Activated T-helper 1 cell treated with anti-CD3 and anti-CD28 coated beads, Interleukin-12 subunit alpha, Interleukin-12 subunit beta, Interleukin-2, Interleukin-4 antibody, amounts not matched to agents 30 ng/mL and 10 ng/mL and 1 ng/mL, durations not matched to agents 14 hours and 24 hours and 36 hours (primary cell): ENCODE results near the gene ASPSCR1. TPM values are rescaled to one million over a fixed set of nuclear protein-coding genes. Genes with fewer than 3 reads are reported as not detected.
"Not testable (repeated sequence)": the region's sequence is repeated elsewhere in the genome, so short reads cannot be mapped to it uniquely, and the experiment has no call there.

Experiments used
- DNase-seq: peaks from one replicate; pipeline ENCODE4 v3.0.0; 2021; ENCODE audit warnings: low spot score
- H3K27ac Mint-ChIP-seq: one replicate; pipeline ENCODE4 v1.8.0; 2021; ENCODE audit warnings: mild to moderate bottlenecking, mixed read lengths
- H3K27me3 Mint-ChIP-seq: one replicate; pipeline ENCODE4 v1.8.0; 2022; ENCODE audit warnings: mild to moderate bottlenecking, moderate library complexity, mixed read lengths; ENCODE audit not compliant: insufficient read depth
- H3K36me3 Mint-ChIP-seq: one replicate; pipeline ENCODE4 v1.8.0; 2021; ENCODE audit warnings: low read depth, mixed read lengths
- H3K4me1 Mint-ChIP-seq: one replicate; pipeline ENCODE4 v1.8.0; 2021; ENCODE audit warnings: low read depth, mixed read lengths
- H3K4me3 Mint-ChIP-seq: one replicate; pipeline ENCODE4 v1.8.0; 2021; ENCODE audit warnings: mild to moderate bottlenecking, moderate library complexity, mixed read lengths
- H3K9me3 Mint-ChIP-seq: one replicate; pipeline ENCODE4 v1.8.0; 2021; ENCODE audit warnings: mixed read lengths
- intact Hi-C: fragments of 100-400 bp; cut with micrococcal nuclease; formaldehyde crosslinking; loops from one replicate; pipeline ENCODE4 v1.15.1; 2024
- total RNA-seq: library from RNA; stranded (reverse); gene quantifications from 2 replicates; pipeline ENCODE4 v1.2.3, GENCODE V29; 2022

Gene ASPSCR1
- total RNA-seq, 1 donor from 2014 or later = 33.8 TPM

DNA sequence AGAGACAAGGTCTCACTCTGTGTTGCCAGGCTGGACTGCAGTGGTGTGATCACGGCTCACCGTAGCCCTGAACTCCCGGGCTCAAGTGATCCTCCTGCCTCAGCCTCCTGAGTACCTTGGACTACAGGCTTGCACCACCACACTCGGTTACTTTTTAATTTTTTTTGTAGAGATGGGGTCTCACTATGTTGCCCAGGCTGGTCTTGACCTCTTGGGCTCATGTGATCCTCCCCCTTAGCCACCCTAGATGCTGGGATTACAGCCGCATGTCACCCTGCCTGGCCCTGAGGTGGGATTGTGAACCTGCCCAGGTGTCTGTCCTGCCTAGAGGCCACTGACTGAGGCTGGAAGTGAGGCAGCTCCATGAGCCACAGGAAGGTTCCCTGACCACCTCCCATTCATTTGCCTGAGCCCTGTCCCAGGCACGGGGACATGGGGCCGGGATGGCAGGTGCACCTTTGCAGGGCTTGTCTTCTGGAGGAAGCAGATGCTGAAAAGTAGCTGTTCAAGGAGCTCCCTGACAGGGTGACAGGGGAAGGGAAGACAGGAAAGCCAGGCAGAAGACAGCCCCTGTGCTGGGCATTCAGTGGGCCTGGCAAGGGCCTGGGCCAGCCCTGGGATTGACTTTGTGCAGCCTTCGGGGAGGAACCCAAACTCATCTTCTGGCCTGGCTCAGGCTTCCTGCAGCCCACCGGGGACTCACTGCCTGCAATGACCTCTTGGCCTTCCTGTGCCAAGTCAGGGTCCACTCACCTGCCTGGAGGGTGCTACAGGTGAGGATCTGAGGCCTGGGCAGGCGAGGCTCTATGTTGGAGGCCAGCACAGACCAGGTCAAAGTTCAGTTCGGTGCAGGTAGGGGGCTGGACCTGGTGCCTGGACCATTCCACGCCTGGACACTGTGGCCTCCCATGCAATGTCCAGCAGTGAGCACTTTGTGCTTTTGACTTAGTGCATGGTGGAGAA is 8.3 kb upstream of the ASPSCR1 start:
- DNase-seq = no peak
- no peaks in the 10 kb centered on the region for H3K9me3 Mint-ChIP-seq
- peaks cover 5% of the 10 kb centered on the region for H3K4me1 Mint-ChIP-seq
- H3K27ac Mint-ChIP-seq = no peak overlapping the region
- H3K27me3 Mint-ChIP-seq = peaks cover 16% of the 10 kb centered on the region
- no peaks in the 10 kb centered on the region for H3K36me3 Mint-ChIP-seq
- H3K4me3 Mint-ChIP-seq = no peak overlapping the region
- intact Hi-C loops = loop anchor here (1.0 kb wide), 3 partner anchors 8 to 129 kb away; partner anchors contain the start of genes ASPSCR1, FASN and LRRC45

DNA sequence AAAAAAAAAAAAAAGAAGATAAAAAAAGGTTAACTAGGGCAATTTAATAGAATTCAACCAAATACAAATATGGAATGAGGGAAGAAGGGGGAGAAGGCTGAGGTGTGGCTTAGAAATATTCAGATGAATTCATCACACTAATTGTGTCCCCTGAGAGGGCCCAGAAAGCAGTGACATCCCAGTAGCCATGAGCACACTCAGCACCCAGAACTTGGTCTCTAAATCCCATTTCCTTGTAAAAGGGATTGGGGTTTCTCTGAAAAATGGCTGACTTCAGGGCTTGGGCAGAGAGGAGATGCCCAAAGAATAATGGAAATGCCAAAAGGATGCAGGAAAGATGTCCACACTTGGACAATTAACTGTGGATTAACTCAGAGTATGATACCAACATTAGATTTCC is 4.0 kb upstream of the ASPSCR1 start:
- no peaks in the 10 kb centered on the region for H3K36me3 Mint-ChIP-seq
- no peak overlapping the region for H3K4me3 Mint-ChIP-seq
- no peaks in the 10 kb centered on the region for H3K9me3 Mint-ChIP-seq
- H3K4me1 Mint-ChIP-seq = peaks cover 12% of the 10 kb centered on the region
- H3K27me3 Mint-ChIP-seq = peaks cover 9% of the 10 kb centered on the region
- H3K27ac Mint-ChIP-seq = no peak overlapping the region
- no peak for DNase-seq
- intact Hi-C loops = no loop called here

DNA sequence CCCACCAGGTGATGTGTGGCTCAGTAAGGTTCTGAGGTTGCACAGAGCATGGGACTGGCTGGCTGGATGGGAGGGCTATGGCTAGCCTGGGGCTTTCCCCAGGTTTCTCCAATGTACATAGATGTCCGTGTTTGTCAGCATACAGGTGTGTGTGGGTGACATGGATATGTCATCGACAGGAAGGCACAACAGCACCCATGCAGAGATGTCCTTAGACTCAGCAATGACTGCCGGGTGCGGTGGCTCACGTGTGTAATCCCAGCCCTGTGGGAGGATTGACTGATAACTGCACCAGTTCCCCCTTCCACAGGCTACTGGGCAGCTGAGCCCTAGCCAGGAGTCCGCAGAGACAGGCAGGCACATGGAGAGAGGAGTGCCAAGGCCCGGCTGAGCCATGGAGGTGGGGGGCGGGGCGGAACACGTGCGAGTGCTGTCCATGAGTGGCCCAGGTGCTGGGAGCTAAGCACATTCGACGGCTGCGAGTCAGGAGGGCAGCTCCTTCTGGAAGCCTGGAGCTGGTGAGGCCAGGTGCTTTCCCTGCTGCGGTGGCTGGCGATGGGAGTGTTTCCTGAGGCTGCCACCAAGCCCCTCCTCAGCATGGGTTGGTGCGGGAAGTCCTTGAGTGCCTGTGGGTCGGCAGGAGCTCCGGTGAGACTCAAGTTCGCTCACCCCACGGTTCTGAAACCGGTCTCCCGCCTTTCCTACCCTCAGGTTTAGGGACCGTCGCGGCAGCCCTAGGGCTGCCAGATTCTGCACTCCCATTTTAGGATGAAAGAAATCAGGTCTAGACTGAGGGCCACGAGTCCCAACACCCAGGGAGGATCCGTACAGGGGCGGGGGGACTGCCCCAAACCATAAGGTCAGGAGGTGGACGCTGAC is 858 bp upstream of the ASPSCR1 start:
- no peaks in the 10 kb centered on the region for H3K9me3 Mint-ChIP-seq
- H3K27me3 Mint-ChIP-seq = peaks cover 9% of the 10 kb centered on the region
- intact Hi-C loops = loop anchor here (1.0 to 5.0 kb wide), 5 partner anchors 8 to 104 kb away; partner anchors contain the start of genes ARHGDIA, LRRC45, MAFG and RAC3
- H3K27ac Mint-ChIP-seq = peak overlapping the region; percentile 99
- H3K36me3 Mint-ChIP-seq = peaks cover 7% of the 10 kb centered on the region
- no peak for DNase-seq
- peak overlapping the region; percentile 97 for H3K4me3 Mint-ChIP-seq
- peaks cover 32% of the 10 kb centered on the region for H3K4me1 Mint-ChIP-seq

DNA sequence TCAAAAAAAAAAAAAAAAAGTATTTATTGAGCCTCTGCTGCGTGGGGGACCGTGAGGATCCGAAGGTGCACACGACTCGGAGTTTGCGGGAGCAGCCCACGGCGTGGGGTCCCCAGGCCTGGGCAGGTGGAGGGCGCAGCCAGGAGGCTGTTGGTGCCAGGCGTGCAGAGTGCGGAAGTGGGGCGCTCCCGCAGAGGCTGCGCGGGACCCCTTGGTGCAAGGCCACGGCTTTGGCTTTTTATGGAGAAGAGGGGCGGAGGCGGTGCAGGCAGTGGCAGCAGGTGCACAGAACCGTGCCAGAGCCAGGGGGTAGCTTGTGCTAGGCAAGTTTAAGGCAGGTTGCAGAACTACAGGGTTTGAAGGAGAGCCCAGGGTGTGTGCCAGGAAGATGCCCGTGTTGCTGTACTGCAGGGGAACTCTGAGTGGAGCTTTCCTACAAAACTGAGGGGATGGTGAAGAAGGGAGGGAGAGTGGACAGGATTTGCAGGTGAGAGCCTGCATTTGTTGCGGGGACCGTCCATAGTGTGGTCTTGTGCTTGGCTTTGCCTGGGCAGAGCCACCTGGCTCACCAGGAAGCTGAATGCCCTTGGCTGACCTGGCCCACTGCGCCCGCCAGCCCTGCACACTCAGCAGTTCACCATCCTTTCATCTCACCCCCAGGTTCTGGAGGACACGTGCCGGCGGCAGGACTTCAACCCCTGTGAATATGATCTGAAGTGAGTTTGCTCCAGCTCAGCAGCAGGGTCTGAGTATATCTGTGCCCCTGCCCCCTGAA is 1.3 kb downstream of the ASPSCR1 start:
- Mint-ChIP-seq H3K9me3 (no peaks in the 10 kb centered on the region), H3K4me1 (peaks cover 32% of the 10 kb centered on the region), H3K36me3 (peaks cover 10% of the 10 kb centered on the region), H3K27me3 (peaks cover 9% of the 10 kb centered on the region), H3K27ac (peak overlapping the region; percentile 77), H3K4me3 (peak overlapping the region; percentile 81)
- DNase-seq = no peak
- intact Hi-C loops = loop anchor here (5.0 kb wide), 1 partner anchor 106 kb away; the partner anchor contains the start of gene ARHGDIA

DNA sequence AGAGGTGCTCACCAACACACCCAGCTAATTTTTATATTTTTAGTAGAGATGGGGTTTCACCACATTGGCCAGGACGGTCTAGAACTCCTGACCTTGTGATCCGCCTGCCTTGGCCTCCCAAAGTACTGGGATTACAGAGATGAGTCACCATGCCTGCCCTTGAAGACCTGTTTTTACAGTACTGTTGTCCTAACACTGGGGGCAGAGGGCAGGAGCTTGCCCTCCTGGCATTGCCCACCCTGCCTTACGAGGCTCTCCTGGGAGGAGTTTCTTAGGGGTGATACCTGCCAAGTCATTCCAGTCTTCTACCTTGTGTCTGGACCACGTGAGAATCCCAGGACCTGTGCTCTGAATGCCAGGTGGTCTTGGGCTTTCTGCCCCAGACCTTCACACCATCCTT is 2.7 kb downstream of the ASPSCR1 start:
- peaks cover 13% of the 10 kb centered on the region for H3K36me3 Mint-ChIP-seq
- peak overlapping the region; percentile 81 for H3K4me3 Mint-ChIP-seq
- intact Hi-C loops = no loop called here
- H3K4me1 Mint-ChIP-seq = peaks cover 32% of the 10 kb centered on the region
- H3K27ac Mint-ChIP-seq = no peak overlapping the region
- H3K9me3 Mint-ChIP-seq = no peaks in the 10 kb centered on the region
- DNase-seq = no peak
- peaks cover 5% of the 10 kb centered on the region for H3K27me3 Mint-ChIP-seq

DNA sequence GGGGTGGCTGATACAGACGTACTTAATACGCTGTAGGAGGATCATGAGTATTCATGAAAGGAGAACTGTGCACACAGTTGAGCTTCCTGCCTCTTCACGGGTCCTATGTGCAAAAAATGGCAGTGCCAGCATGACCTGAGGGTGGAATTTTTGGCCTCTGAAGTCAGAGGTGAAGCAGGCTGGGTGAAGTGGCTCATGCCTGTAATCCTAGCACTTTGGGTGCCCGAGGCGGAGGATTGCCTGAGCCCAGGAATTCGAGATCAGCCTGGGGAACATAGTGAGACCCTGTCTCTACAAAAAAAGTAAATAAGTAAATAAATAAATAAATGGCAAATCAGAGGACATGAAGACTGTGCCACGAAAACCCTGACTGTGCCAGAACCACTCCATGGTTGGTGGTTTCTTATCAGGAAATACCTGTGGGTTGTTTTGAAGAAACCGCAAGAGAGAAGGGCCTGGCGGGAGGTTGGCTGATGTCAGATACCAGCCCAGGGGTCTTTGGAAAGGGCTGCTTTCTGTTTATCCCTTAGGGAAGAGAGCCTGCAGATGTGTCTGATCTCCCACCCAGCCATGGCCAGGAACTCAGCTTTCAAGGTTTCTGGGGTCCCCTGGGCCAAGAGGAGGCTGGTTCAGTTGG is 3.4 kb downstream of the ASPSCR1 start:
- peaks cover 4% of the 10 kb centered on the region for H3K27me3 Mint-ChIP-seq
- DNase-seq = no peak
- H3K9me3 Mint-ChIP-seq = no peaks in the 10 kb centered on the region
- H3K27ac Mint-ChIP-seq = no peak overlapping the region
- peaks cover 32% of the 10 kb centered on the region for H3K4me1 Mint-ChIP-seq
- intact Hi-C loops = no loop called here
- H3K36me3 Mint-ChIP-seq = peaks cover 14% of the 10 kb centered on the region
- H3K4me3 Mint-ChIP-seq = no peak overlapping the region

DNA sequence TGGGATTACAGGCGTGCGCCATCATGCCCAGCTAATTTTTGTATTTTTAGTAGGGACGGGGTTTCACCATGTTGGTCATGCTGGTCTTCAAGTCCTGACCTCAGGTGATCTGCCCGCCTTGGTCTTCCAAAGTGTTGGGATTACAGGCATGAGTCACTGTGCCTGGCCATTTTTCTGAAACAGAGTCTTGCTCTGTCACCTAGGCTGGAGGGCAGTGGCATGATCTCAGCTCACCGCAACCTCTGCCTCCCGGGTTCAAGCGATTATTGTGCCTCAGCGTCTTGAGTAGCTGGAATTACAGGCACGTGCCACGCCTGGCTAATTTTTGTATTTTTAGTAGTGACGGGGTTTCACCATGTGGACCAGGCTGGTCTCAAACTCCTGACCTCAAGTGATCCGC is 4.1 kb downstream of the ASPSCR1 start:
- intact Hi-C loops, H3K27me3 Mint-ChIP-seq, H3K4me3 Mint-ChIP-seq, H3K9me3 Mint-ChIP-seq, DNase-seq, H3K27ac Mint-ChIP-seq: not testable (repeated sequence)
- Mint-ChIP-seq H3K36me3 (peaks cover 15% of the 10 kb centered on the region), H3K4me1 (peaks cover 25% of the 10 kb centered on the region)

DNA sequence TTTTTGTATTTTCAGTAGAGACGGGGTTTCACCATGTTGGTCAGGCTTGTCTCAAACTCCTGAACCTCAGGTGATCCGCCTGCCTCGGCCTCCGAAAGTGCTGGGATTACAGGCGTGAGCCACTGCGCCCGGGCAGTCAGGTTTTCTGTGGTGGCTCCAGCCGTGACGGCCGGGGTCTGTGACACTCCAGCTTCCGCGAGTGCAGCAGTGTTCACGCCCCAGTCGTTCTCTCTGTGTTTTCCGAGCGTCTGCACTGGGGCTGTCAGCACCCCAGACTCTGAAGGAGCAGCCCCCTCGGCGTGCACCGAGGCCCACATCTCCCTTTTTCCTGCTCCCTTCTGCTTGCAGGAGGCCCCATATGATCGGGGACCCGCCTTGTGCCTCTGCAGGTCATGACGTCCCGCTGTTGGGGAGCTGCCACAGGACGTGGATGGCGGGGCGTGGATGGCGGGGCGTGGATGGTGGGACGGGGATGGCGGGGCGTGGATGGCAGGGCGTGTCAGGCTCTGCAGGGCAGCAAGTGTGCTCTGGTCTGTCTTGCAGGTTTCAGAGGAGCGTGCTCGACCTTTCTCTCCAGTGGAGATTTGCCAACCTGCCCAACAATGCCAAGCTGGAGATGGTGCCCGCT is 5.7 kb downstream of the ASPSCR1 start:
- H3K9me3 Mint-ChIP-seq = no peaks in the 10 kb centered on the region
- no peak overlapping the region for H3K27ac Mint-ChIP-seq
- peaks cover 20% of the 10 kb centered on the region for H3K4me1 Mint-ChIP-seq
- intact Hi-C loops = no loop called here
- H3K27me3 Mint-ChIP-seq = no peaks in the 10 kb centered on the region
- DNase-seq = no peak
- H3K36me3 Mint-ChIP-seq = peaks cover 19% of the 10 kb centered on the region
- H3K4me3 Mint-ChIP-seq = no peak overlapping the region

DNA sequence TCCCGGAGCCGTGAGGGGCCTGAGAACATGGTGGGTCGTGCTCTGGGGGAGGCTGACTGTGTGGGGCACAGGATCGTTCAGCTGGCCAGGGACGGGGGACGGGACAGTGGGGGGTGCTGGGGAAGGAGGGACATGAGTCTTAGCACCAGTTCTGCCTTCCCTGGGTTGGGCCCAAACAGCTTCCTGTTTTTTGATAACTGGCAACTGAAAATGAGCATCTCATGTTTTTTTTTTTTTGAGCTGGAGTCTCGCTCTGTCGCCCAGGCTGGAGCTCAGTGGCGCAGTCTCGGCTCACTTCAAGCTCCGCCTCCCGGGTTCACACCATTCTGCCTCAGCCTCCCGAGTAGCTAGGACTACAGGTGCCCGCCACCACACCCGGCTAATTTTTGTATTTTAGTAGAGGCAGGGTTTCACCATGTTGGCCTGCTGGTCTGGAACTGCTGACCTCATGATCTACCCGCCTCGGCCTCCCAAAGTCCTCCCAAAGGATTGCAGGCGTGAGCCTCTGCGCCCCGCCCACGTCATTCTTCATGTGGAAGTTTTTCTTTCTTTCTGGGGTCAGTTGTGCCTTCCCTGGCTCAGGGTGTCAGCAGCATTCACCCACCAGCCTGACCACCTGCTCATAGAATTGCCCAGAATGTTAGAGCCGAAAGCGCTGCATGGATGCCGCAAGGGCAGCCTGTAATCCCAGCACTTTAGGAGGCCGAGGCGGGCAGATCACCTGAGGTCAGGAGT is 6.4 kb downstream of the ASPSCR1 start:
- H3K27me3 Mint-ChIP-seq = no peaks in the 10 kb centered on the region
- no peaks in the 10 kb centered on the region for H3K9me3 Mint-ChIP-seq
- no peak overlapping the region for H3K27ac Mint-ChIP-seq
- H3K4me3 Mint-ChIP-seq = no peak overlapping the region
- H3K4me1 Mint-ChIP-seq = peaks cover 17% of the 10 kb centered on the region
- H3K36me3 Mint-ChIP-seq = peaks cover 19% of the 10 kb centered on the region
- no peak for DNase-seq
- intact Hi-C loops = no loop called here

DNA sequence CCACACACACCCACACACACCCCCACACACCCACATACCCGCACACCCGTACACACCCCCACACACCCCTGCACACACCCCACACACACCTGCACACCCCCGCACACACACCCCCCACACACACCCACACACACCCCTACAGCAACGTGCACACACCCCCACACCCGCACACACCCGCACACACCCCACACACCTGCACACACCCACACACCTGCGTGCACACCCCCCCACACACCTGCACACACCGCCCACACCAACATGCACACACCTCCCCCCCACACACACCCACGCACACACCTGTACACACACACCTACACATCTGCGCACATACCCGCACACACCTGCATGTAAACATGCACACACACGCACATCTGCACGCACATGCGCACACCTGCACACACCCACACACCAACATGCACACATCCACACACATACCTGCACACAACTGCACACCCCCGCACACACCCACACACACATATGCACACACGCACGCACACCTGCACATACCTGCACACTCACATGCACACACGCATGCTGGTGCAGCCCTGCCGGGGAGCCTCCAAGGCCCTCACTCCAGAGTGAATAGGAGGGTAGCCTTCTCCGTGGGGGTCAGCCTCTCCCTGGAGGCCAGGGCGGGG is 7.5 kb downstream of the ASPSCR1 start:
- Mint-ChIP-seq H3K27ac (peak overlapping the region; percentile 41), H3K4me1 (peaks cover 7% of the 10 kb centered on the region), H3K27me3 (no peaks in the 10 kb centered on the region), H3K36me3 (peaks cover 12% of the 10 kb centered on the region), H3K4me3 (no peak overlapping the region), H3K9me3 (no peaks in the 10 kb centered on the region)
- DNase-seq = no peak
- intact Hi-C loops = no loop called here

DNA sequence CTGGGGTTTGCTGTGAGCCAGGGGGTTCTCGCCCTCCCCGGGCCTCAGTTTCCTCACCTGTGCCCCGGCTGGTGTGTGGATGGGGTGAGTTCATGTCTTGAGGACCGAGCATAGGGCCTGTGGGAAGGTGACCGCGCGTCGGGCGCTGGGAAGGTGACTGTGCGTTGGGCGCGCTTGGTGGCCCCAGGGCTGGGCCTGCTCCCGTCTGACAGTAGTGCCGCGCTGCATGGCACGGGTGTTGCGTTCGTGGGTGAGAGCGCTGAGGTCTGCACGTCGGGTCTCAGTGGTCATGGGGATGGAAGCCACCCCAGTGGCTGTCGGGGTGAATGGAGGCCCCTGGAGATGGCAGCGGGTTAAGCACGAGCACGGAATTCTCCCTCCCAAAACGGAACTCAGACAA is 9.2 kb downstream of the ASPSCR1 start:
- Mint-ChIP-seq H3K4me3 (no peak overlapping the region), H3K27ac (no peak overlapping the region), H3K9me3 (no peaks in the 10 kb centered on the region), H3K27me3 (no peaks in the 10 kb centered on the region), H3K4me1 (no peaks in the 10 kb centered on the region), H3K36me3 (peaks cover 12% of the 10 kb centered on the region)
- no peak for DNase-seq
- intact Hi-C loops = no loop called here
